Measurements from ENCODE around the gene NHS. TPM values are rescaled to one million over a fixed set of nuclear protein-coding genes. Genes with fewer than 3 reads are reported as not detected.

The NHS gene
- total and polyA plus RNA-seq, 2 of the 4 experiments (the other 2 are of a cell fraction), result 0.36 to 0.90 TPM

- ATAC-seq (ENCODE audit: low read depth), result no peak
- TF ChIP-seq FOS (IDR thresholded peaks at IDR 0.05; ENCODE audit: low read depth, low read length) (no peak), MXI1 (IDR thresholded peaks at IDR 0.05; ENCODE audit: borderline replicate concordance, low read depth, low read length) (no peak), CHD1 (IDR thresholded peaks at IDR 0.05; ENCODE audit: low read depth, low read length) (no peak), POLR2A (IDR thresholded peaks at IDR 0.05; ENCODE audit: low read depth, low read length) (no peak), RAD21 (IDR thresholded peaks at IDR 0.05; ENCODE audit: low read length) (no peak), BHLHE40 (IDR thresholded peaks at IDR 0.05; ENCODE audit: low read depth, low read length) (no peak), RCOR1 (IDR thresholded peaks at IDR 0.05; ENCODE audit: insufficient replicate concordance, low read length) (no peak), ELK1 (IDR thresholded peaks at IDR 0.05; ENCODE audit: borderline replicate concordance, low read depth, low read length) (no peak), NFE2L2 (IDR thresholded peaks at IDR 0.05; ENCODE audit: low read depth, low read length) (no peak), USF2 (IDR thresholded peaks at IDR 0.05; ENCODE audit: low read depth, low read length) (no peak), CTCF (conservative IDR thresholded peaks at IDR 0.05; ENCODE audit: low read depth, low read length) (no peak), SMC3 (IDR thresholded peaks at IDR 0.05; ENCODE audit: low read depth, low read length) (no peak), CEBPB (IDR thresholded peaks at IDR 0.05; ENCODE audit: low read depth, low read length) (no peak), MAFK (IDR thresholded peaks at IDR 0.05; ENCODE audit: low read depth, low read length) (no peak), RFX5 (IDR thresholded peaks at IDR 0.05; ENCODE audit: low read depth, low read length) (no peak), MAZ (IDR thresholded peaks at IDR 0.05; ENCODE audit: borderline replicate concordance, low read depth, low read length) (no peak)
- H4K20me1 ChIP-seq (ENCODE audit: insufficient read depth, low read length), result no peaks in the 10 kb centered on the region
- H3K36me3 ChIP-seq (ENCODE audit: control insufficient read depth, insufficient read depth, low read length), result no peaks in the 10 kb centered on the region
- H3K56ac ChIP-seq (ENCODE audit: extremely low read depth, insufficient read depth, low read length), result no peak overlapping the region
- no peak overlapping the region for H2AK5ac ChIP-seq (ENCODE audit: low read depth, low read length)
- no peak overlapping the region for H2BK20ac ChIP-seq (ENCODE audit: low read depth, low read length)
- no peak overlapping the region for H3K4ac ChIP-seq (ENCODE audit: low read depth, low read length)
- H3K9ac ChIP-seq (ENCODE audit: low read depth, low read length), result no peak overlapping the region
- H2BK15ac ChIP-seq (ENCODE audit: low read depth, low read length), result no peak overlapping the region
- no peak overlapping the region for H3K27ac ChIP-seq (ENCODE audit: insufficient read depth, low read length)
- BruUV-seq (replicated peaks), result no TSS peak
- ChIA-PET CTCF (no interaction called here), POLR2A (ENCODE audit: unreplicated experiment) (no interaction called here)
- no peak overlapping the region for H3K4me2 ChIP-seq (ENCODE audit: low read depth, low read length)
- no peak overlapping the region for H2AK9ac ChIP-seq (replicated peaks; ENCODE audit: low read depth, low read length, poor library complexity)
- no peaks in the 10 kb centered on the region for H3K9me3 ChIP-seq (ENCODE audit: control insufficient read depth, insufficient read depth, low read length)
- no peaks in the 10 kb centered on the region for H3K9me1 ChIP-seq (ENCODE audit: insufficient read depth, low read length)
- no peak overlapping the region for H3K23ac ChIP-seq (ENCODE audit: low read depth, low read length)
- H2BK5ac ChIP-seq (ENCODE audit: low read depth, low read length, poor library complexity, severe bottlenecking), result no peak overlapping the region
- peaks cover 3% of the 10 kb centered on the region for H3K27me3 ChIP-seq (ENCODE audit: control insufficient read depth, insufficient read depth, low read length)
- H4K91ac ChIP-seq (ENCODE audit: insufficient read depth, low read depth, low read length), result no peak overlapping the region
- no peak overlapping the region for H3K18ac ChIP-seq (ENCODE audit: low read depth, low read length)
- dilution Hi-C loops (cut with HindIII; ENCODE audit: low sequenced_read_pairs, unreplicated experiment), result no loop called here
- no peak overlapping the region for H3K4me3 ChIP-seq (ENCODE audit: insufficient read depth, low read depth, low read length)
- DNase-seq, result no peak
- no peak overlapping the region for H2BK120ac ChIP-seq (ENCODE audit: low read depth, low read length)
- no peak overlapping the region for H4K5ac ChIP-seq (ENCODE audit: low read depth, low read length)
- H4K8ac ChIP-seq (ENCODE audit: low read depth in 2 of 2, low read length in 2 of 2), result no peak overlapping the region
- in situ Hi-C loops (cut with MboI; ENCODE audit: low sequenced_read_pairs), result no loop called here
- H3K14ac ChIP-seq (replicated peaks; ENCODE audit: low read depth, low read length), result no peak overlapping the region
- intact Hi-C loops (cut with micrococcal nuclease), result no loop called here
- H3K4me1 ChIP-seq (ENCODE audit: control insufficient read depth, insufficient read depth, low read length), result no peaks in the 10 kb centered on the region
- H3K79me1 ChIP-seq (ENCODE audit: low read depth in 1 of 2, low read length in 2 of 2), result no peaks in the 10 kb centered on the region
- H2AFZ ChIP-seq (replicated peaks; ENCODE audit: low read length, poor library complexity), result no peak overlapping the region
These were observed 38.6 kb upstream of the NHS start for GRCh38 chrX:17336377-17336776.
